Trophoblast cell (in vitro differentiated cells and primary cell): ENCODE data around the gene SLC4A1.

ENCODE experiments used
- DNase-seq, 2 donors: peaks; one replicate each; pipeline ENCODE4 v3.0.0-alpha.2; 2016
- H2AFZ ChIP-seq: 2 replicates; pipeline ENCODE4 v1.6.1; 2013; ENCODE audit warnings: low read length, moderate library complexity, mild to moderate bottlenecking; ENCODE audit not compliant: insufficient read depth, poor library complexity
- H2AK5ac ChIP-seq: 2 replicates; pipeline ENCODE4 v1.6.1; 2013; ENCODE audit warnings: mild to moderate bottlenecking, low read length
- H2BK120ac ChIP-seq: 2 replicates; pipeline ENCODE4 v1.6.1; 2013; ENCODE audit warnings: low read length, mild to moderate bottlenecking, moderate library complexity; ENCODE audit not compliant: insufficient read depth, poor library complexity
- H2BK12ac ChIP-seq: 2 replicates; pipeline ENCODE4 v1.6.1; 2013; ENCODE audit warnings: mild to moderate bottlenecking, low read length, moderate library complexity
- H2BK5ac ChIP-seq: 2 replicates; pipeline ENCODE4 v1.6.1; 2013; ENCODE audit warnings: low read length, low read depth, moderate library complexity, mild to moderate bottlenecking; ENCODE audit not compliant: poor library complexity
- H3K14ac ChIP-seq: 2 replicates; pipeline ENCODE4 v1.6.1; 2013; ENCODE audit warnings: mild to moderate bottlenecking, low read length
- H3K18ac ChIP-seq: 2 replicates; pipeline ENCODE4 v1.6.1; 2013; ENCODE audit warnings: mild to moderate bottlenecking, low read length
- H3K23ac ChIP-seq: 2 replicates; pipeline ENCODE4 v1.6.1; 2013; ENCODE audit warnings: low read length
- H3K27ac ChIP-seq: 2 replicates; pipeline ENCODE4 v1.5.1; 2013; ENCODE audit warnings: low read depth, mild to moderate bottlenecking, inconsistent platforms, low read length, moderate library complexity
- H3K27me3 ChIP-seq: 2 replicates; pipeline ENCODE4 v1.6.1; 2013; ENCODE audit warnings: inconsistent platforms, mild to moderate bottlenecking, low read length, moderate library complexity; ENCODE audit not compliant: insufficient read depth
- H3K36me3 ChIP-seq, 2 experiments: 1 replicate in 1 of 2; 2 replicates in 1 of 2; pipeline ENCODE4 v1.6.1; 2013; ENCODE audit warnings: low read length in 2 of 2, mild to moderate bottlenecking in 2 of 2, moderate library complexity in 1 of 2; ENCODE audit not compliant: insufficient read depth in 2 of 2, control insufficient read depth in 1 of 2
- H3K4ac ChIP-seq: 2 replicates; pipeline ENCODE4 v1.6.1; 2013; ENCODE audit warnings: low read depth, mild to moderate bottlenecking, low read length, moderate library complexity
- H3K4me1 ChIP-seq, 2 experiments: 1 replicate in 1 of 2; 2 replicates in 1 of 2; pipeline ENCODE4 v1.6.1; 2013; ENCODE audit warnings: low read length in 2 of 2, mild to moderate bottlenecking in 2 of 2, moderate library complexity in 1 of 2; ENCODE audit not compliant: insufficient read depth in 2 of 2, control insufficient read depth in 1 of 2
- H3K4me2 ChIP-seq: 2 replicates; pipeline ENCODE4 v1.6.1; 2013; ENCODE audit warnings: inconsistent platforms, mild to moderate bottlenecking, low read length, moderate library complexity
- H3K4me3 ChIP-seq: 2 replicates; pipeline ENCODE4 v1.5.1; 2013; ENCODE audit warnings: mild to moderate bottlenecking, low read depth, low read length, inconsistent platforms
- H3K79me1 ChIP-seq: one replicate; pipeline ENCODE4 v1.6.1; 2013; ENCODE audit warnings: low read length
- H3K79me2 ChIP-seq: 2 replicates; pipeline ENCODE4 v1.6.1; 2013; ENCODE audit warnings: low read length, mild to moderate bottlenecking; ENCODE audit not compliant: control insufficient read depth, insufficient read depth, poor library complexity
- H3K9ac ChIP-seq: 2 replicates; pipeline ENCODE4 v1.6.1; 2013; ENCODE audit warnings: mild to moderate bottlenecking, low read length
- H3K9me3 ChIP-seq: 2 replicates; pipeline ENCODE4 v1.6.1; 2013; ENCODE audit warnings: low read depth, mild to moderate bottlenecking, control low read depth, inconsistent platforms, low read length; ENCODE audit not compliant: insufficient read depth
- H4K12ac ChIP-seq: 2 replicates; pipeline ENCODE4 v1.6.1; 2013; ENCODE audit warnings: low read depth, mild to moderate bottlenecking, low read length, moderate library complexity
- H4K8ac ChIP-seq: 2 replicates; pipeline ENCODE4 v1.6.1; 2013; ENCODE audit warnings: low read depth, mild to moderate bottlenecking, low read length, moderate library complexity
- H4K91ac ChIP-seq: one replicate; pipeline ENCODE4 v1.6.1; 2013; ENCODE audit warnings: low read depth, mild to moderate bottlenecking, low read length, moderate library complexity
- WGBS: extraction: QIAGEN DNeasy Blood & Tissue Kit; methylation state at CpG from one replicate; pipeline ENCODE4 v1.1.7; 2013; ENCODE audit warnings: missing lambda C conversion rate; ENCODE audit not compliant: insufficient read length, insufficient coverage; ENCODE audit errors: extremely low coverage; 5-methylcytosine and 5-hydroxymethylcytosine counted together

The SLC4A1 gene

DNA sequence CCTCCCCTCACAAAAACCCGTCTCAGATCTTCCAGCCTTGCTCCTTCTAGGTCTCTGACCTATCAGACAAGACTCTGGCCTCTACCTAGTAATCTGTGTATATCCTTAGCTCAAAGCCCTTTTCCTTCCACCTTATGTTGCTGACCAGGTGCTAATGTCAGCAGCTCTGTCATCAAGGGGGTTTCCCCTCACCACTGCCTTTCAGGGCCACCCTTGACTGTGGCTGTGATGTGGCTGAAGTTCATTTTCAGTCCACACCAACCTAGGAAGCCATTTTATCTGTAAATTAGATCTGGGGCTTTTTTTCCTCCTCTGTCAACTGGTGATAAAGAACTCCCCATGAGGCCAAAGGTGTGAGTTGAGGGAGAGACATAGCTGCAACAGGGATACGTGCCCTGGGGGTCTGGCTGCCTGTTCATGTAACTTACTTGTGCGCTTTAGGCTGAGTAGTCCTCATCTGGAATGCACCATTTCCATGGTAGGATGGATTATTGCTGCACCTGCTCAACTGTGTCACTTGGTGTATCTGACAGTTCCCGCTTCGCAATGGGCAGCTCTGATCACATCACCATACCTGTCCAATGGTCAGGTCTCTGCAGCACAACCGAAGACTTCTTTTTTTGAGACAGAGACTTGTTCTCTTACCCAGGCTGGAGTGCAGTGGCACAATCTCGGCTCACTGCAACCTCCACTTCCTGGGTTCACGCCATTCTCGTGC is 25.7 kb upstream of the SLC4A1 start:
- no CpG with 5 or more reads among the region's 9 CpGs for WGBS
- Histone ChIP-seq H3K79me1 (no peaks in the 10 kb centered on the region), H2AK5ac (no peak overlapping the region)

GRCh38 chr17:44287651-44288050 is 19.7 kb upstream of the SLC4A1 start:
- Histone ChIP-seq H4K91ac (no peak overlapping the region), H2AFZ (no peak overlapping the region), H3K9me3 (no peaks in the 10 kb centered on the region), H4K8ac (no peak overlapping the region), H2BK120ac (no peak overlapping the region), H3K79me1 (no peaks in the 10 kb centered on the region), H3K27me3 (no peaks in the 10 kb centered on the region), H3K4me1 (no peaks in the 10 kb centered on the region), H3K18ac (no peak overlapping the region), H3K4me2 (no peak overlapping the region), H3K36me3 (no peaks in the 10 kb centered on the region), H2AK5ac (no peak overlapping the region), H3K14ac (no peak overlapping the region), H3K4me3 (no peak overlapping the region), H4K12ac (no peak overlapping the region), H3K9ac (no peak overlapping the region), H3K27ac (no peak overlapping the region), H3K23ac (no peak overlapping the region), H3K4ac (no peak overlapping the region), H2BK5ac (no peak overlapping the region), H3K79me2 (no peaks in the 10 kb centered on the region), H2BK12ac (no peak overlapping the region)
- DNase-seq: no peak
- no CpG with 5 or more reads among the region's 8 CpGs for WGBS

More for the DNA sequence above, 25.7 kb upstream of the SLC4A1 start:
- Histone ChIP-seq H3K79me2 (no peaks in the 10 kb centered on the region), H4K91ac (no peak overlapping the region), H3K27me3 (no peaks in the 10 kb centered on the region), H3K4me3 (peak overlapping the region; percentile 46), H4K8ac (no peak overlapping the region), H2BK120ac (no peak overlapping the region), H3K4me2 (no peak overlapping the region), H3K23ac (no peak overlapping the region), H3K4ac (no peak overlapping the region), H3K27ac (no peak overlapping the region), H3K4me1 (no peaks in the 10 kb centered on the region), H3K36me3 (no peaks in the 10 kb centered on the region), H4K12ac (no peak overlapping the region), H2AFZ (no peak overlapping the region), H2BK5ac (no peak overlapping the region), H3K18ac (no peak overlapping the region), H3K14ac (no peak overlapping the region), H3K9ac (no peak overlapping the region), H2BK12ac (no peak overlapping the region), H3K9me3 (peaks cover 3% of the 10 kb centered on the region)
- DNase-seq: no peak

GRCh38 chr17:44284024-44284400 is 16.1 kb upstream of the SLC4A1 start:
- H3K4me2 ChIP-seq: no peak overlapping the region
- H3K4me3 ChIP-seq: no peak overlapping the region
- no peak overlapping the region for H2AK5ac ChIP-seq
- H3K4ac ChIP-seq: no peak overlapping the region
- peak; percentile 68 to 80 for DNase-seq
- H3K9me3 ChIP-seq: no peaks in the 10 kb centered on the region
- H3K27ac ChIP-seq: no peak overlapping the region
- no peak overlapping the region for H2BK120ac ChIP-seq
- no peak overlapping the region for H2BK5ac ChIP-seq
- no peak overlapping the region for H4K12ac ChIP-seq
- H3K79me1 ChIP-seq: no peaks in the 10 kb centered on the region
- no peak overlapping the region for H3K23ac ChIP-seq
- no peak overlapping the region for H3K18ac ChIP-seq
- H4K91ac ChIP-seq: no peak overlapping the region
- H2AFZ ChIP-seq: no peak overlapping the region
- no peak overlapping the region for H2BK12ac ChIP-seq
- no peak overlapping the region for H3K9ac ChIP-seq
- H3K36me3 ChIP-seq: no peaks in the 10 kb centered on the region
- no CpG with 5 or more reads among the region's 4 CpGs for WGBS
- no peaks in the 10 kb centered on the region for H3K79me2 ChIP-seq
- no peak overlapping the region for H4K8ac ChIP-seq
- H3K14ac ChIP-seq: no peak overlapping the region
- H3K27me3 ChIP-seq: no peaks in the 10 kb centered on the region
- no peaks in the 10 kb centered on the region for H3K4me1 ChIP-seq

DNA sequence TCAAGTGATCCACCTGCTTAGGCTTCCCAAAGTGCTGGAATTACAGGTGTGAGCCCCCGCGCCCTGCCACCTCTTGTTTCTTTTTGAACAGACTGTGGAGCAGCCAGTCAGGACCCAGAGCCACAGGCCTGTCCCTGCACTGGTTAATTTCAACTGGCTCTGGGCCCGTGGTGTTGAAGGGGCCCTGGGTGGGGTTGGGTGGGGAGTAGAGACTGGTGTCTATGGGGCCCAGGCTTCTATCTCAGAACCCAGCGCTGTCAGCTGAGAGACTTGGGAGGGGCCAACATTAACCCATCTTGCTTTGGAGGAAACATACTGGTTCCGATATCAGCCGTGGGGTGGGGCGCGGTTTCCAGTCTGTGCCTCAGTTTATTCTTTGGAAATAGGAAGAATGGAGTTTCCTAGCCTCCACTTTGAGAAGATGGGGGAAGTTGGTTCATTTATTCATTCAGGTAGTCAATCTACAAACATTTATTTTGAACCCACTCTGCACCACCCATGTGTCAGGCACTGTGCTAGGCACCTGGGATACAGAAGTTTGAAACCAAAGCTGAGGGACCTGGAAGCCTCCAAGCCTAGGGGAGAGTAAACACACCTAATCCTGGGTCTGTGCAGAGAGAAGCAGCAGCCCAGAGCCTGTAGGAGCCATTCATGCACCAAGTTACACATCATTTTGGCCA is 15.5 kb upstream of the SLC4A1 start:
- Histone ChIP-seq H2BK12ac (no peak overlapping the region), H3K4me3 (no peak overlapping the region), H3K18ac (no peak overlapping the region), H3K23ac (no peak overlapping the region), H3K27me3 (no peaks in the 10 kb centered on the region), H3K79me2 (no peaks in the 10 kb centered on the region), H3K4me1 (no peaks in the 10 kb centered on the region), H4K12ac (no peak overlapping the region), H3K4ac (no peak overlapping the region), H4K8ac (no peak overlapping the region), H3K36me3 (no peaks in the 10 kb centered on the region), H3K27ac (no peak overlapping the region), H3K14ac (no peak overlapping the region), H2BK120ac (no peak overlapping the region), H2AFZ (no peak overlapping the region), H2AK5ac (no peak overlapping the region), H3K9me3 (no peaks in the 10 kb centered on the region), H3K9ac (no peak overlapping the region), H4K91ac (no peak overlapping the region), H3K79me1 (no peaks in the 10 kb centered on the region), H2BK5ac (no peak overlapping the region), H3K4me2 (no peak overlapping the region)
- WGBS: no CpG with 5 or more reads among the region's 8 CpGs
- DNase-seq: no peak
